Spinal cord (tissue), 10 donors: Measurements from ENCODE around the gene SESN3. TPM values are rescaled to one million over a fixed set of nuclear protein-coding genes. Genes with fewer than 3 reads are reported as not detected.
"Not testable (repeated sequence)": the region's sequence is repeated elsewhere in the genome, so short reads cannot be mapped to it uniquely, and the experiment has no call there.

Experiments used
- DNase-seq, 6 donors: peaks; one replicate each; pipeline versions ENCODE4 v3.0.0 to v3.0.0-alpha.2; 2013 to 2015; ENCODE audit warnings: low spot score in 6 of 6, low read depth in 4 of 6
- H3K27ac ChIP-seq: one replicate; pipeline ENCODE4 v1.5.1; 2013; ENCODE audit warnings: low read depth, low read length, control low read depth
- H3K27me3 ChIP-seq: one replicate; pipeline ENCODE4 v1.6.1; 2013; ENCODE audit warnings: low read length; ENCODE audit not compliant: control insufficient read depth, insufficient read depth
- H3K36me3 ChIP-seq: one replicate; pipeline ENCODE4 v1.6.1; 2013; ENCODE audit warnings: low read length; ENCODE audit not compliant: control insufficient read depth, insufficient read depth
- H3K4me1 ChIP-seq: one replicate; pipeline ENCODE4 v1.6.1; 2013; ENCODE audit warnings: low read length; ENCODE audit not compliant: control insufficient read depth, insufficient read depth
- H3K4me3 ChIP-seq: one replicate; pipeline ENCODE4 v1.5.1; 2013; ENCODE audit warnings: low read depth, low read length, control low read depth
- H3K9me3 ChIP-seq: one replicate; pipeline ENCODE4 v1.6.1; 2013; ENCODE audit warnings: low read length; ENCODE audit not compliant: control insufficient read depth, insufficient read depth
- WGBS: methylation state at CpG from one replicate; pipeline ENCODE4 v1.1.5; 2013; ENCODE audit warnings: missing lambda C conversion rate; ENCODE audit not compliant: insufficient coverage; 5-methylcytosine and 5-hydroxymethylcytosine counted together
- polyA plus RNA-seq, 2 donors: library from polyadenylated mRNA; unstranded; fragments of 120-200 nt; gene quantifications; one replicate each; pipeline ENCODE4 v1.2.1, GENCODE V29; 2013; ENCODE audit not compliant: insufficient read length in 2 of 2
- total RNA-seq, 2 donors: library from RNA; depleted of rRNA in 1 of 2; stranded (reverse); fragments of 120-200 nt in 1 of 2; fragments of >200 nt in 1 of 2; gene quantifications; one replicate each; pipeline versions ENCODE4 v1.2.3 to v1.2.4, GENCODE V29; 2013 to 2014
- donor health status: healthy.

Gene SESN3
- total and polyA plus RNA-seq, 4 donors = 67.9 to 162 (median 111) TPM

- Histone ChIP-seq H3K4me1 (peaks cover 8% of the 10 kb centered on the region), H3K36me3 (no peaks in the 10 kb centered on the region), H3K4me3 (peak overlapping the region; percentile 97), H3K27me3 (no peaks in the 10 kb centered on the region), H3K27ac (peak overlapping the region; percentile 67), H3K9me3 (peaks cover 3% of the 10 kb centered on the region)
- no CpG with 5 or more reads among the region's 2 CpGs for WGBS
- no peak for DNase-seq
These were observed 2.8 kb downstream of the SESN3 start for GRCh38 chr11:95228081-95228749.

GRCh38 chr11:95227060-95227459, 3.9 kb downstream of the SESN3 start:
- not testable (repeated sequence) for H3K27ac ChIP-seq, H3K36me3 ChIP-seq, H3K4me3 ChIP-seq, H3K9me3 ChIP-seq, H3K4me1 ChIP-seq, DNase-seq, H3K27me3 ChIP-seq
- WGBS = no CpG with 5 or more reads among the region's 6 CpGs

GRCh38 chr11:95222817-95223216, 8.2 kb downstream of the SESN3 start:
- Histone ChIP-seq H3K9me3 (peaks cover 3% of the 10 kb centered on the region), H3K36me3 (no peaks in the 10 kb centered on the region), H3K4me1 (peaks cover 3% of the 10 kb centered on the region), H3K27ac (no peak overlapping the region), H3K27me3 (no peaks in the 10 kb centered on the region), H3K4me3 (no peak overlapping the region)
- 100% methylated on average over 1 of the region's 3 CpGs for WGBS
- no peak for DNase-seq

- peaks cover 3% of the 10 kb centered on the region for H3K4me1 ChIP-seq
- H3K36me3 ChIP-seq = no peaks in the 10 kb centered on the region
- no peaks in the 10 kb centered on the region for H3K27me3 ChIP-seq
- H3K27ac ChIP-seq = no peak overlapping the region
- H3K4me3 ChIP-seq = no peak overlapping the region
- H3K9me3 ChIP-seq = peaks cover 3% of the 10 kb centered on the region
- no CpG with 5 or more reads among the region's 3 CpGs for WGBS
- no peak for DNase-seq
These were observed 11.4 kb downstream of the SESN3 start for GRCh38 chr11:95219599-95219998.

- no peaks in the 10 kb centered on the region for H3K27me3 ChIP-seq
- H3K4me3 ChIP-seq = no peak overlapping the region
- H3K27ac ChIP-seq = no peak overlapping the region
- no peaks in the 10 kb centered on the region for H3K9me3 ChIP-seq
- peaks cover 3% of the 10 kb centered on the region for H3K4me1 ChIP-seq
- H3K36me3 ChIP-seq = no peaks in the 10 kb centered on the region
- no CpG with 5 or more reads among the region's 2 CpGs for WGBS
- no peak for DNase-seq
These were observed 12.9 kb downstream of the SESN3 start for GRCh38 chr11:95218149-95218548.

- no peak overlapping the region for H3K27ac ChIP-seq
- no peaks in the 10 kb centered on the region for H3K9me3 ChIP-seq
- no peaks in the 10 kb centered on the region for H3K4me1 ChIP-seq
- H3K4me3 ChIP-seq = no peak overlapping the region
- WGBS = 57% methylated on average over 1 of the region's 1 CpG
- H3K27me3 ChIP-seq = no peaks in the 10 kb centered on the region
- H3K36me3 ChIP-seq = no peaks in the 10 kb centered on the region
- DNase-seq = peak in 1 of 6 donors; percentile 29
These were observed 18.4 kb downstream of the SESN3 start for GRCh38 chr11:95212609-95213008.

- H3K27me3 ChIP-seq, H3K9me3 ChIP-seq, H3K36me3 ChIP-seq, H3K4me1 ChIP-seq, H3K4me3 ChIP-seq, H3K27ac ChIP-seq, DNase-seq: not testable (repeated sequence)
- 100% methylated on average over 5 of the region's 6 CpGs for WGBS
These were observed 21.5 kb downstream of the SESN3 start for GRCh38 chr11:95209535-95209934.

- no peaks in the 10 kb centered on the region for H3K36me3 ChIP-seq
- no peaks in the 10 kb centered on the region for H3K9me3 ChIP-seq
- WGBS = no CpG with 5 or more reads among the region's 4 CpGs
- no peak for DNase-seq
- H3K4me1 ChIP-seq = no peaks in the 10 kb centered on the region
- no peak overlapping the region for H3K27ac ChIP-seq
- H3K4me3 ChIP-seq = no peak overlapping the region
- H3K27me3 ChIP-seq = no peaks in the 10 kb centered on the region
These were observed 30.1 kb downstream of the SESN3 start for GRCh38 chr11:95200781-95201457.

GRCh38 chr11:95195831-95196230, 35.2 kb downstream of the SESN3 start:
- no peak for DNase-seq
- Histone ChIP-seq H3K4me3 (no peak overlapping the region), H3K9me3 (no peaks in the 10 kb centered on the region), H3K36me3 (no peaks in the 10 kb centered on the region), H3K27ac (no peak overlapping the region), H3K27me3 (no peaks in the 10 kb centered on the region), H3K4me1 (no peaks in the 10 kb centered on the region)
- WGBS = 90% methylated on average over 2 of the region's 5 CpGs

GRCh38 chr11:95193541-95193940, 37.5 kb downstream of the SESN3 start:
- no peaks in the 10 kb centered on the region for H3K9me3 ChIP-seq
- H3K27me3 ChIP-seq = no peaks in the 10 kb centered on the region
- H3K36me3 ChIP-seq = no peaks in the 10 kb centered on the region
- H3K4me3 ChIP-seq = no peak overlapping the region
- no CpG with 5 or more reads among the region's 1 CpG for WGBS
- H3K27ac ChIP-seq = no peak overlapping the region
- no peaks in the 10 kb centered on the region for H3K4me1 ChIP-seq
- no peak for DNase-seq
